H1 (cell line): ENCODE measurements around the gene VWA7. TPM values are rescaled to one million over a fixed set of nuclear protein-coding genes. Genes with fewer than 3 reads are reported as not detected.

Experiments
- JUN ChIP-seq: IDR thresholded peaks from 2 replicates; pipeline ENCODE4 v1.6.1; 2011; ENCODE audit warnings: low read depth, mild to moderate bottlenecking, improper control_type of control experiment, low read length
- polyA plus RNA-seq, 7 experiments: library from polyadenylated mRNA; depleted of rRNA in 3 of 7; stranded (reverse) in 5 of 7; unstranded in 2 of 7; fragments of >200 nt in 5 of 7; fragments of 200-250 nt in 2 of 7; gene quantifications; 1 replicate in 5 of 7; 2 replicates in 1 of 7; 4 replicates in 1 of 7; pipeline versions ENCODE4 v1.2.1 to v1.2.3, GENCODE V29; 2011 to 2013; ENCODE audit warnings: missing spikeins in 2 of 7, mixed read lengths in 2 of 7
- total RNA-seq: library from RNA; stranded (reverse); fragmentation: NEBNext Ultra II Directional; extraction: Animal tissue kit (Norgen Biotek cat#: 25700); gene quantifications from 2 replicates; pipeline ENCODE4 v1.2.1, GENCODE V29; 2021

The VWA7 gene
- total and polyA plus RNA-seq, 2 of the 8 experiments (the other 6 are each of a cell fraction or from before 2014, with no cell fraction given): 0.82 to 2.1 TPM

- TF ChIP-seq JUN: no peak
Measured at GRCh38 chr6:31722173-31722572, 55.0 kb downstream of the VWA7 start (continued).
